Retina (tissue), 1 donor: Measurements from ENCODE around the gene ASF1B.
"Not testable (repeated sequence)": the region's sequence is repeated elsewhere in the genome, so short reads cannot be mapped to it uniquely, and the experiment has no call there.

ENCODE experiments used
- DNase-seq: peaks from one replicate; pipeline ENCODE4 v3.0.0-alpha.2; 2016

ASF1B gene

DNA sequence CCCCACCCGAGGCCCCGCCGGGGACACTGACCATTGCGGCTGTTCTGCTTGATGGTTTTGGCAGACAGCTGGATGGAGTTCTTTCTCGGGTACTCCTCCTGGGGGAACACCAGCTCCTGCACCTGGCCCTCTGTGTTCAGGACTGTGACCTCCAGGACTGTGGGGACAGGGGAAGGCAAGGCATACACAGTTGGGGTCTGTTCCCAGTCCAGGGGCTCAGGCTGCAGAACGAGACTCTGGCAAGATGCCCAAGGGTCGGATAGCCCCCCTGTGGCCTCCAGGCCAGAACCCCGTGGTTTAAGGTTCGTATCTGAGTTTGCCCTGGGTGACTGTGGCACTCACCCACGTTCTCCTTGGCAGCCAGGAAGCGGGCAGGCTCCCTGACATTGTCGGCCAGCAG, 22.7 kb upstream of the ASF1B start:
- DNase-seq = no peak

DNA sequence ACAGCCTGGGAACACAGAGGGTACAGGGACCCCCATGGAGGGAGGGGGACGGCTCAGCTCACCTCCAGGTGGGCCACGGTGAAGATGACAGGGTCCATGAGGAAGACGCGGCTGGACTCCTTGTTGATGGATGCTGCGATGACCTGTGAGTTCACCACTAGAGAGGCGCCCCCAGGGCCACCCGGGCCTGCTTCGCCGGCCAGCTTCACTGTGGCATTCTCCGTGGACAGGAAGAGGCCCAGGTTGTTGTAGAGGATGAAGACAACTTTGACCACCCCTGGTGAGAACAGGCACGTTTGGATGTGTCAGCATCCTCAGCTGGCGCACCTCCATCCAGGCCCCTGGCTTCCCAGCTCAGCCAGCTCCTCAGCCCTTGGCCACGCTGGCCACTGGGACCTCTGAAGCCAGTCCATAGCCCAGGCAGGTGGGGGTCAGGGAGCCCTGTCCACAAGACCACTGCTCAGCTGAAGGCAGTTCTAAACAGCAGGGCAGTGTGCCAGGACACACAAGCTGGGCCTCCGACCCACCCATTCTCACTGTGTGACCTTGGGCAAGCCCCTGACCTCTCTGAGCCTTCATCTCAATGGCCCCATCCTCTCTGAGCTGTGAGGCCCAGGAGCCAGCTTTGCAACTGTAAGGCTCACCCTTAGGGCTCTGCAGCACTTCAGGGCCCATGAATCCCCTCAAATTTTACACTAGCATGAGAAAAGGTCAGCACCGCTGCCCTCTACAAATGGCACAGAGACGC, 22.1 kb upstream of the ASF1B start:
- no peak for DNase-seq

GRCh38 chr19:14156971-14157717, 20.8 kb upstream of the ASF1B start:
- no peak for DNase-seq

DNA sequence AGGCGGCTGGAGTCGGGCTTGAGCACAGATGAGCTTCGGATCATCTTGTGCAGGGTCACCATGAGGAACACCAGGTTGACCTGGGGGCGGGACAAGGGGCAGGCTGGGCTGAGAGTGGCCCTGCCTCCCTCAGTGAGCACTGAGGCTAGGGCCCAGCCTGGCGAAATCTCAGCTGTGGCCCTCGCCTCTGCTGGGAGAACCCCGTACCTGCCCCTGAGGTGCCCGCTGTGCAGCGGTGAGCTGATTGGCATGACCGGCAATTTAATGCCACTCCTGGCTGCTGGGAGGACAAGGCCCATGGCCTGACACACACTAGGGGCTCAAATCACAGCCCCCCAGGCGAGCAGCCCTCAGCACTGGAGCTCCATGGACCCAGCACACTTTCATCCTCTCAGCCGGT, 19.7 kb upstream of the ASF1B start:
- DNase-seq = no peak

DNA sequence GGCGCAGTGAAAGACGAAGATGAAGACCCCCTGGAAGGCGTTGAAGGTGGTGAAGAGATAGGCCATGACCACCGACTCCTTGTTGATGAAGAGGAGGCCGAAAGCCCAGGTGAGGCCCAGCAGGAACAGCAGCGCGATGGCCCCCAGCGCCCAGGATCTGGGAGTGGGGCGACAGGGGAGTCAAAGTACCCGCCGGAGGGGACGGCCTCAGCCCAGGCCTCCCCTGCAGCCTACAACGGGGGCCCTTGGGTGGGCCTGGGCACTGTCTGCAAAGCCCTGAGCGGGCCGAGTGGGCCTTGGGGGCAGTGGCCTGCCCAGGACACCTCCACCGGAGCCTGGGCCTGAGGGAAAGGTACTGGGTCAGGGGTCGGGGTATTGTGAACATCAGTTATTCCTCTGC, 19.0 kb upstream of the ASF1B start:
- DNase-seq = no peak

- DNase-seq = no peak
Measured at GRCh38 chr19:14152713-14153112, 16.3 kb upstream of the ASF1B start.

- no peak for DNase-seq
Measured at GRCh38 chr19:14150770-14151661, 14.6 kb upstream of the ASF1B start.

GRCh38 chr19:14150041-14150769, 13.8 kb upstream of the ASF1B start:
- DNase-seq = no peak

GRCh38 chr19:14149509-14149994, 13.2 kb upstream of the ASF1B start:
- no peak for DNase-seq

DNA sequence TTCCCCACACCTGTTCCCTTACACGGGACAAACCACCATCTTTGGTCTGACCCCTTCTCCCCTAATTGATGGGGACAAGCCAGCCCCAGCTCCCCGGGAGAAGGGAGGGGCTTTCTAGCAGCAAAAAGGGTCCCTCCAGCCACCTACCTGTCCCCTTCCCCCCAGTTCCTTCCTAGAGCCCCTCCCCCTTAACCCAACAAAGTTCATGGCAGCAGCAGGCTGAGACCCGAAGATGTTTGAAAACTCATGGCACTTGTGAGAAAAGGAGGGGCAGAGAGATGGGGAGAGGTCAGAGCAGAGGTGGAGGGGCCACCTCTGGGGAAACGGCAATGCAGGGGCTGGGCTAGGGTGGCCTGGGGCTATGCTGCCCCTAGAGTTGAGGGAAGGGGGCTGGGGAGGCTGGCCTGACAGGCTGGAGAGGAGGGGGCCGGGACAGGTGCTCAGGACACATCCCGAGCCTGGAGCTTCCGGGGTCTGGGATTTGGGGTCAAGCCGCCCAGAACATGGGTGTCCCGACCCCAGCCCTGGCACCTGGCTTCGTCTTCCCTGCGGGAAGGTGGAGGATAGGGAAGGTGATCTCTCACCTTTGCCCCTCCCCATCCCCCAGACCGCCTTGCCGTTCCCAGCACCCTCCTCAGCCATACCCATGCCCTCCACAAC, 12.5 kb upstream of the ASF1B start:
- no peak for DNase-seq

GRCh38 chr19:14147797-14148605, 11.6 kb upstream of the ASF1B start:
- peak; percentile 84 for DNase-seq

DNA sequence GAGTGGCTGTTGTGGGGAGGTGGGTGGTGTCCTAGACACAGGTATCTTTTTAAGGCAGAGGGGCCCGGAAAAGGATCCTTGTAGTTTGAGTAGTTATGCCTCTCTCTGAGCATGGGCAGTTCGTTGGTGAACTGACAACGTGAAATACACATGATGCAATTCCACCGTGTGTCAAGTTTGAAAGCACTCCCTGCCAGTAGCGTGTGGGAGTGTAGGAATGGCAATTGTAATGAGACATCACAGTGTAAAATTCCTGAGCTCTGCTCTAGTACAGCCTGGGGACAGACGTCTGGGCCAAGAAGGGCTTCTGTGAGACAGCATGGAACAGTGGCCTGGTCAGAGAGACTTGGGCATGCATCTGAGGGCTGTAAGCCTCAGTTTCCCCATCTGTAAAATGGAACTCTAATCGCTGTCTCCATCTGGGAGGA, 10.4 kb upstream of the ASF1B start:
- DNase-seq = no peak

DNA sequence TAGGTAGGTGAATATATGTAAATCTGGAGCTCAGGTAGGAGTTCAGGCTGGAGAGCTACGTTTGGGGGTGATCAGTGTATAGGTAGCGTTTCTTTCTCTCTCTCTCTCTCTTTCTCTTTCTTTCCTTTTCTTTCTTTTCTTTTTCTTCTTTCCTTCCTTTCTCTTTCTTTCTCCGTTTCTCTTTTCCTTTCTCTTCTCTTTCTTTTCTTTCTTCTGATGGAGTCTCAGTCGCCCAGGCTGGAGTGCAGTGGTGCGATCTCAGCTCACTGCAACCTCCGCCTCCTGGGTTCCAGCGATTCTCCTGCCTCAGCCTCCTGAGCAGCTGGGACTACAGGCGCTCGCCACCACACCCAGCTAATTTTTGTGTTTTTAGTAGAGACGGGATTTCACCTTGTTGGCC, 9.8 kb upstream of the ASF1B start:
- not testable (repeated sequence) for DNase-seq

GRCh38 chr19:14145381-14145780, 9.0 kb upstream of the ASF1B start:
- no peak for DNase-seq

DNA sequence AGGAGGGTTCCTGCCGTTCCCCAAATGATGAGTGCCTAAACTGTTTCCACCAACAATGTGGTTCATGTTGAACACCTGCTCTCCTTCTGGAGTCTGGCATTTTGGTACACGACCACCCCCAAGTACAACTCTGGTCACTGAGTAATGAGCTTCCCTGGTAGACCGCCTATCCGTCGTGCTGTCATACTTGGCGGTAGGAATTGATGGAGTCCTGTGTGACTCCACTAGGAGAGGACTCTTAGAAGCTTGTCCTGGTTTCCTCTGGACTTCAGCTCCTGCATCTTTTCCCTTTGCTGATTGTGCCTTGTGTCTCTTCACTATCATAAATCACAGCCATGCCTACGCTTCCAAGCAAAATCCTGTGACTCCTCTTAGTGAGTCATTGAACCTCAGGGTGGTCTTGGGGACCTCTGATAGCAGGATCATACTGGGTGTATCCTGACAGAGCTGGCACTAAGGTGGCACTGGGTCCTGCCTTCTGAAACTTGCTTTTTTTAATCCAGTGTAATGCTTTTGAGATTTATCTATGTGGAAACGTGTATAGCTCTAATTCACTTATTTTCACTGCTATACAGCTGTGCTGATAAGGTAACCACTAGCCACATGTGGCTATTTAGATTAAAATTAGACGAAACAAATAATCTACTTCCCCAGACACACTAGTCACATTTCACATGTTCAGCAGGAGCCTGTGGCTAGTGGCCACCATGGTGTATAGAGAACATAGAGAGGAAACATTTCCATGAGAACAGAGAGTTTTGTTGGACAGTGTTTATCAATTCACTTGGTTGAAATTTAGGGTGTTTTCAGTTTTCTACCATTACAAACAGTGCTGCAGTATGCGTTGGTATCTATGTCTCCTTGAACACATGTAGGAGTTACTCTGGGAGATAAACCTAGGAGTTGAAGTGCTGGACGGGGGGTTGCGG, 6.1 kb upstream of the ASF1B start:
- DNase-seq = no peak

DNA sequence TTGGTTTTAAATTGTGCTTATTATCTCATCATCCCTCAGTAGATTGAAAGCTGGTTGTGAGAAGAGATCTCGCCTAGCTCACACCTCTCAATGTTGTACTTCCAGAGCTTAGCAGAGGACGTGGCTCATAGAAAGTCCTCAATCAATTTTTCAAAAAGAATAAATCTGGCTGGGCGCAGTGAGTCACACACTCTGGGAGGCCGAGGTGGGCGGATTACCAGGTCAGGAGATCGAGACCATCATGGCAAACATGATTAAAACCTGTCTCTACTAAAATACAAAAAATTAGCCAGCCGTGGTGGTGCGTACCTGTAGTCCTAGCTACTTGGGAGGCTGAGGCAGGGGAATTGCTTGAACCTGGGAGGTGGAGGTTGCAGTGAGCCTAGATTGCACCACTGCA, 4.7 kb upstream of the ASF1B start:
- no peak for DNase-seq

GRCh38 chr19:14139944-14140343, 3.6 kb upstream of the ASF1B start:
- DNase-seq = no peak

DNA sequence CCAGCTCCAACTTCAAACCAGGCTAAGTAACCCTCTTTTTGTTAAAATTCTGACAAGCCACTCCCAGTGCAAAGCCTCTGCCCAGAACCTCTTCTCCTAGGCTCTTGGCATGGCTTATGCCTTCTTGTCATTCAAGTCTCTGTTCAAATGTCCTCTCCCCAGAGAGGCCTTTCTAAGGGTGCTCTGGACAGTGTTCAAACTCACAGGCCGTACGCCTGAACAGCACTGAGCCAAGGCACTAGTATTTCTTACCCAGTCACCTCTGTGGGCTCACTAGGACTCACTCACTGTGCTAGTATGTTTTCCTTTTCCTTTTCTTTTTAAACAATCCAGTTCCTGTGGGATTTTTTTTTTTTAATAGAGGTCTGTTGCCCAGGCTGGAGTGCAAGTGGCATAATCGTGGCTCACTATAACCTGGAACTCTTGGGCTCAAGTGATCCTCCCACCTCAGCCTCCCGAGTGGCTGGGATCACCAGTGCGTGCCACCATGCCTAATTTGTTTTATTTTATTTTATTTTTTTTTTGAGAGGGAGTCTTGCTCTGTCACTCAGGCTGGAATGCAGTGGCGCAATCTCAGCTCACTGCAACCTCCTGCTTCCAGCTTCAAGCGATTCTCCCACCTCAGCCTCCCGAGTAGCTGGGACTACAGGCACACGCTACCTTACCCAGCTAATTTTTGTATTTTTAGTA, 2.3 kb upstream of the ASF1B start:
- DNase-seq = no peak

- no peak for DNase-seq
Measured at GRCh38 chr19:14135985-14136508, 342 bp downstream of the ASF1B start.
